ENCODE data around the gene TMEM190.

TMEM190 gene

GRCh38 chr19:55345101-55345817, 31.4 kb upstream of the TMEM190 start:
- TF ChIP-seq MAX (IDR thresholded peaks at IDR 0.05; ENCODE audit: low read depth, low read length) (no peak), POLR2A (IDR thresholded peaks at IDR 0.05; ENCODE audit: extremely low read depth, insufficient read length) (no peak), MYC (IDR thresholded peaks at IDR 0.05; ENCODE audit: low read depth, low read length) (no peak), CTCF (IDR thresholded peaks at IDR 0.05; ENCODE audit: low read depth, low read length) (no peak)
- H3K4me3 ChIP-seq (ENCODE audit: low read depth, low read length) = no peak overlapping the region
- DNase-seq (ENCODE audit: low read depth) = no peak

GRCh38 chr19:55345818-55346724, 30.6 kb upstream of the TMEM190 start:
- no peak for TF ChIP-seq MAX (IDR thresholded peaks at IDR 0.05; ENCODE audit: low read depth, low read length)
- TF ChIP-seq MYC (IDR thresholded peaks at IDR 0.05; ENCODE audit: low read depth, low read length) = no peak
- no peak for TF ChIP-seq POLR2A (IDR thresholded peaks at IDR 0.05; ENCODE audit: extremely low read depth, insufficient read length)
- TF ChIP-seq CTCF (IDR thresholded peaks at IDR 0.05; ENCODE audit: low read depth, low read length) = no peak
- DNase-seq (ENCODE audit: low read depth) = no peak
- H3K4me3 ChIP-seq (ENCODE audit: low read depth, low read length) = no peak overlapping the region

- DNase-seq (ENCODE audit: low read depth) = no peak
- H3K4me3 ChIP-seq (ENCODE audit: low read depth, low read length) = no peak overlapping the region
- TF ChIP-seq CTCF (IDR thresholded peaks at IDR 0.05; ENCODE audit: low read depth, low read length) (no peak), POLR2A (IDR thresholded peaks at IDR 0.05; ENCODE audit: extremely low read depth, insufficient read length) (no peak), MYC (IDR thresholded peaks at IDR 0.05; ENCODE audit: low read depth, low read length) (no peak), MAX (IDR thresholded peaks at IDR 0.05; ENCODE audit: low read depth, low read length) (no peak)
Measured at GRCh38 chr19:55346725-55347441, 29.7 kb upstream of the TMEM190 start.

- no peak for DNase-seq (ENCODE audit: low read depth)
- H3K4me3 ChIP-seq (ENCODE audit: low read depth, low read length) = no peak overlapping the region
- TF ChIP-seq MYC (IDR thresholded peaks at IDR 0.05; ENCODE audit: low read depth, low read length) (no peak), MAX (IDR thresholded peaks at IDR 0.05; ENCODE audit: low read depth, low read length) (no peak), POLR2A (IDR thresholded peaks at IDR 0.05; ENCODE audit: extremely low read depth, insufficient read length) (no peak), CTCF (IDR thresholded peaks at IDR 0.05; ENCODE audit: low read depth, low read length) (no peak)
Measured at GRCh38 chr19:55347442-55348009, 29.1 kb upstream of the TMEM190 start.

GRCh38 chr19:55348317-55349034, 28.1 kb upstream of the TMEM190 start:
- no peak for DNase-seq (ENCODE audit: low read depth)
- TF ChIP-seq CTCF (IDR thresholded peaks at IDR 0.05; ENCODE audit: low read depth, low read length) (no peak), POLR2A (IDR thresholded peaks at IDR 0.05; ENCODE audit: extremely low read depth, insufficient read length) (no peak), MYC (IDR thresholded peaks at IDR 0.05; ENCODE audit: low read depth, low read length) (no peak), MAX (IDR thresholded peaks at IDR 0.05; ENCODE audit: low read depth, low read length) (no peak)
- H3K4me3 ChIP-seq (ENCODE audit: low read depth, low read length) = no peak overlapping the region
